DMS153 treated with DMSO at 0.1 percent for 48 hours (cell line): ENCODE data around the gene IFRD1.
A peak's percentile ranks its signal among the peaks of the same experiment; 100 is the strongest.

Experiments used
- DNase-seq: peaks from one replicate; lab custom pipeline; 2025; ENCODE audit not compliant: unreplicated experiment; lab: John Stamatoyannopoulos, UW

IFRD1 gene, protein sequence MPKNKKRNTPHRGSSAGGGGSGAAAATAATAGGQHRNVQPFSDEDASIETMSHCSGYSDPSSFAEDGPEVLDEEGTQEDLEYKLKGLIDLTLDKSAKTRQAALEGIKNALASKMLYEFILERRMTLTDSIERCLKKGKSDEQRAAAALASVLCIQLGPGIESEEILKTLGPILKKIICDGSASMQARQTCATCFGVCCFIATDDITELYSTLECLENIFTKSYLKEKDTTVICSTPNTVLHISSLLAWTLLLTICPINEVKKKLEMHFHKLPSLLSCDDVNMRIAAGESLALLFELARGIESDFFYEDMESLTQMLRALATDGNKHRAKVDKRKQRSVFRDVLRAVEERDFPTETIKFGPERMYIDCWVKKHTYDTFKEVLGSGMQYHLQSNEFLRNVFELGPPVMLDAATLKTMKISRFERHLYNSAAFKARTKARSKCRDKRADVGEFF

DNA sequence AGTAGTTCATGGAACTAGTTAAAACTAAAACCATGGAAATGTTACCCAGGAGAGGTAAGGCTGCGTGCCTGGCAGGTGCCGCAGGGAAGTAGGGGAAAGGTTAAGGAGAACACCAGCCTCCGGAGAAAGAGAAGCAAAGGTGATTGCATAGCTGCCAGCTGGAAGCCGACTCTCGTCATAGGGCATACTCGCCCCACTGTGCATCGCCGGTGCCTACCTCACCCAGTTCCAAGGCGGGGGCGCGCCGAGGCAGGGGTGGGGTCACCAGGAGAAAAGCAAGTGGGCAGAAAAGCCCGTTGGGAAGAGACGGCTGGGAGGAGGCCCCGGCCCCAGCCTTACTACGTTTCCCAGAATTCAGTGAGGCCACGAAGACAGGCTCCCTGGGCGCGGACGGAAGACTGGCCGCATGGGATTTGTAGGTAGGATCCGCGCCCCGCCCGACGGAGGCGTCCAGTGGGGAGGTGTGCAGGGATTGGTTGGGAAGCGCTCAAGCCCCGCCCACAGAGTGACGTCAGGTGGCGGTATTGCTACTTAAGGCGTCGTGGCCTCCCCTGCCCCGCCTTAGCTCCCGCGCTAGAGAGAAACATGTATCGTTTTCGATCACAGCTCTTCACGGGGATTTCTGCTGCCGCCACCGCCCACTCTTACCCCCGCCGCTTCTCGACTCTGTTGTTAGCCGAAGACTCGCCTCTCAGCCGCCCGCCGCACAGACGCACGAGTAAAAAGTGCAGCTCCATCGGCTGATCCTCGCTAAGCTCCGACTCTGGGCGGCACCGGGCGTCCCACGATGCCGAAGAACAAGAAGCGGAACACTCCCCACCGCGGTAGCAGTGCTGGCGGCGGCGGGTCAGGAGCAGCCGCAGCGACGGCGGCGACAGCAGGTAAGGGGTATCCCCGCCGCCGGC lies at the start of gene IFRD1:
TSS of gene IFRD1 (plus strand) at position 559 of the 905 bp plus-strand sequence. CDS start at position 788, 229 bp downstream.
- peak; percentile 89 for DNase-seq

DNA sequence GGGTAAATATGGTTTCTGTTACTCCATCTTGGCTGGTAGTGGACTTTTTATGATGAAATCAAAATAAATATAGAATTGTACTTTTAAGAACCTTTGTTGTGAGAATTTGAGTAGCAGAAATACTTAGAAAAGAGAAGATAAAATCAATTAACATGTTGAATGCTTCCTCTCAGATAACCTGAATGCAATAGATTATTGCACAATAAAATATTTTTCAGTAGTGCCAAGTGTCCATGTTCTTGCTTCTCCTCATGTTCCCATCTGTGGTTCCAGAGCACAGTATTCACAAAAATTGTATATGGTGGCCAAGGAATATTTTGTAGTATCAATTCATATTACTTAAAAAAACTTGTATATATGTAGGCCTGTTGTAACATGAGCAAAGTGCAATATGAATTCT lies 45.9 kb upstream of the IFRD1 start:
- DNase-seq = no peak

DNA sequence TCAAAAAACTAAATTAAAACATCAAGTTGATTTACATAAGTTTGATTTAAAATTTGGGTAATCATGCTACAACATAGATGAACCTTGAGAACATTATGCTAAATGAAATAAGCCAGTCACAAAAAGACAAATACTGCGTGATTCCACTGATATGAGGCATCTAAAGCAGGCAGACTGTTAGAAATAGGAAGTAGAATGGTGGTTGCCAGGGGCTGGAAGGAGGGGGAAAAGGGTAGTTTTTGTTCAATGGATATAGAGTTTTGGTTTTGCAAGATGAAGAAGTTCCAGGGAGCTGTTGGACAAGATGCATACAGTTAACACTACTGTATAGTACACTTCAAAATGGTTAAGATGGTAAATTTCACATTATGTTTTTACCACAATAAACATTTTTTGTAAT lies 45.0 kb upstream of the IFRD1 start:
- DNase-seq = no peak

DNA sequence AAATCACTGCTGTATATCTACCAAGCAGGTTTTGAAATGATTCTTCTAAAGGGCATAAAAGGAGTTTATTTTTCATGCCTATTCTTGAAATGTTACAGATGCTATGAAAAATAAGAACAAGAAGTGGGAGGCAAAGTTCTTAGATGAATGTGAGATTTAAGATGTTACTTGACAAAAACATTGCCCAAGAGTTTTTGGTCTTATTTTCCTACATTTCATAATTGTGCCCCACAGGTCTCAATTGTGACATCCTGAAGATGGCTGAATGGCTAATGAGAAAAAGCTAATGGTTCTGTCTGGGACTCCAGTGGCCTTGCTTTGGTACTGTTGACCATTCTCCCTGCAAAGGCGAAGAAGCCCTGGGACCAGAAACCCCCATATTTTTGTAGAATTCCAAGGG lies 43.0 kb upstream of the IFRD1 start:
- DNase-seq = no peak

DNA sequence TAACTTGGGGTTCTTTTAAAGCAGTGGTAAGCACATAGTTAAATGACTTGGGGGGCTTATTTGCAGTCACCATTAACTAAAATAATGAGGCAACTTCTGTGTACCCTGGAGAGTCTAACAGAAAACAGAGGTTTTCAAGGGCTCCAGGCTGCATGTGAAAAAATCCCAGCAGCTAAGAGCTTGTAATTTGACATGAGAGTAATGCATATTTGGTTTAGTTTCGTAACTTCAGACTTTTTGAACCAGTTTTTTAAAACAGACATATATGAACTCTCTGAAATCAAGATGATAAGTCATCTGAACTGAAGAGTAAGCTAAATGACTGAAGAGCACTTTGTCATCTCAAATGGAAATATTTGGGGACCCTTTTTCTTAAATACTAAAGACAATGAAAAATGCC lies 40.2 kb upstream of the IFRD1 start:
- no peak for DNase-seq

DNA sequence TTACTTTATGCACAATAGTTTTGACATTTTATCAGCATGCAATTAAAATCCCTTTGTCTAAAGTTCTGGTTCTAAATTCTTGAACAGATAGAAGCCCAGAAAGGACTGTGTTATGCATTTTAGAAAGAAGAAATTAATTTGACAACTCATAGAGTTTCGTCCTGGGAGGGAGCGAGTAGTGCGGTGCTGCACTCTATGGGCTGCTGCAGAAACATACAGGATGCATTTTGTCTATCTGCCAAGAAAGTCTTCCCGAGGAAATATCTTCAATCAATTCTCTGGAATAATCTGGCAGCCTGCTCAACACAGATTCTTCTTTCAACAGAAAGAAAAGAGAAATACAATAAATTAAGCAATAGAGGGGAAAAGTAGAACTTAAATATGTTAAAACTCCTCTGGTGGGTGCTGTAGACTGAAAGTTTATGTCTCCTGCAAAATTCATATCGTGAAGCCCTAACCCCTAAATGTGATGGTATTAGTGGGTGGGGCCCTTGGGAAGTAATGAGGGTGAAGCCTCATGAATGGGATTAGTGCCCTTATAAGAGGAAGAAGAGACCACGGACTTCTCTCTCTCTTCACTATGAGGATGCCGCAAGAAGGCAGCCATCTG lies 39.0 kb upstream of the IFRD1 start:
- DNase-seq = no peak

DNA sequence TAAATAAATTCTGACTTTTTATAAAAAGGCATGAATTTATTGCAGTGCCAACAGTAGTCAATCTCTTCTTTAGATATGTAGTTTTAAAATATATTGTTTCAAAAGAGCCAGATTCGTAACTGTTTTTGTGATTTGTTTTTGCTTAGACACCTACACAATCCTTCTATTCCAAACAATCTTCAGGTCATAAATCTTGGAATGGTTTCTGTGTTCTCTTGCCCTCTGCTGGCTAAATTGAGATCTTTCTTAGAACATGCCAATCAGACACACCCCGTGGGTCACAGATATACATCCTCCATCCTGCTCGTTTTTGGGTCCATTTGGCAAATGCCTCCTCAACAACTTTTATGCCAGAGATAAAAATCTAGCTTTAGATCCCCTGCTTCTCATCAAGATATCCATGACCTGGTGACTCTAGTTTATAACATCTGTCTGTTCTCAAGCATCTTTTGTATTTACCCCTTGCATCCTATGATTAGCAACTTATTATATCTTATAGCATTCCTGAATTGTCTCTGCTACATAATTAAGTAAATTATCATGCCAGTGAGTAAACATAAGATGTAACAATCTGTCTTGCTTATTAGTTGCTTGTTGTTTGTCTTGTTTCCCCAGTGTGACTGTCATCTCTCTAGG lies 35.3 kb upstream of the IFRD1 start:
- DNase-seq = peak; percentile 27

DNA sequence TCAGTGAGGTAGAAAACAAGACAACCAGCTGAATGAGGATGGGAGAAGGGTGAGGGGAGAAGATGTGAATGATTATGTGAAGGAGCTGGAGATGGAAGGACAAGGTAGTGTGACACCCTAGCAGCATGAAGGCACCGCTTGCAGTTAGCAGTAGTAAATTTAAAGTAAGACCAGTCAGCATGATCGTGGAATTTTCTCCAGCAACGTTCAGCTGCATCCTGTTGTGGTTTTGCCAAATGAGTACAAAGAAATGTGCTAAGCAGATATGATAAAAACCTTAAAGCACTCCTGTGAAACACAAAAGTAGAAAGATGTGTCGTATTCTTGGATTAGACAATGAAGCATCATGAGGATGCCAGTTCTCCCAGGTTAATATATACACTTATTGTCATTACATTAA lies 34.1 kb upstream of the IFRD1 start:
- DNase-seq = no peak

DNA sequence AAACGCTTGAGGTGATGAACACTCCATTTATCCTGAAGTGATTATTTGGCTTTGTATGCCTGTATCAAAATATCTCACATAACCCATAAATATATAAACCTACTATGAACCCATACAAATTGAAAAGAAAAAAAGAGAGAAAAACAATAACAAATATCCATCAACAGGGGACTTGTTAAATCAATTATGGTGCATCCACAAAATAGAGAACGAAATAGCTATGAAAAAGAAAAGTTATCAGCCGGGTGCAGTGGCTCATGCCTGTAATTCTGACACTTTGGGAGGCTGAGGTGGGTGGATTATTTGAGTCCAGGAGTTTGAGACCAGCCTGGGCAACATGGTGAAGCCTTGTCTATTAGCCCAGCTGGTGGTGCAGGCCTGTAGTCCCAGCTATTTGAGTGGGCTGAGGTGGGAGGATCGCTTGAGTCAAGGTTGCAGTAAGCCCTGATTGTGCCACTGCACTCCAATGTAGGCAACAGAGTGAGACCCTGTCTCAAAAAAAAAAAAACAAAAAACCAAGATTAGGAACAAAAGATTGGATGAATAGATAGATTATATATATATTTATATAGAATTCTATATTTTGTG lies 30.6 kb upstream of the IFRD1 start:
- DNase-seq = no peak

DNA sequence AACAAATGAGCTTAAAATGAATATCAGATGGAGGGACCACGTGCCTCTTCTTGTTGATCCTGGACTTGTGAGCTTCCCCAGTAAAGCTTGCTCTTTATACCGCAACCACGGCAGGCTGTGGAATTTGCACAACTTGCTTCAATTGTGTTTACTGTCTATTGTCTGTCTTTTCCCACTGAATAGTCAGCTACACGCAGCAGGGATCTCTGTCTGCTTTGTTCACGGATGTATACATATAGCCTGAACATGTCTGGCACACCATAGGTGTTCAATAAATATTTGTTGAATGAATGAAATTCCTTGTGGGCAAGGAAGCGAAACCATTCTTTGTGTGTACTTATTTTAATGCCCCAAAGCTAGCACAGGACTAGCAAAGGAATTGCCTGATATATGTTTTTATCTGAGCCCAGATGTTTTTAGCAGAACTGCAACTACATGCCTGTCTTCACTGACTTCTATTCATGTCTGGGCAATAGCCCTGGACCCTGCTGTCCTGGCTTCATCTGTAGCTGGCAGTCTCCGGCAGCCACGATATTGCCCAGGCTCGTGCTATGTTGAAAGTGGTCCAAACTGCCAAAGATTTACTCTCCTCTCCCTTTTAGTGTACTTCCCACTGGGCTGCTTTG lies 29.9 kb upstream of the IFRD1 start:
- no peak for DNase-seq

DNA sequence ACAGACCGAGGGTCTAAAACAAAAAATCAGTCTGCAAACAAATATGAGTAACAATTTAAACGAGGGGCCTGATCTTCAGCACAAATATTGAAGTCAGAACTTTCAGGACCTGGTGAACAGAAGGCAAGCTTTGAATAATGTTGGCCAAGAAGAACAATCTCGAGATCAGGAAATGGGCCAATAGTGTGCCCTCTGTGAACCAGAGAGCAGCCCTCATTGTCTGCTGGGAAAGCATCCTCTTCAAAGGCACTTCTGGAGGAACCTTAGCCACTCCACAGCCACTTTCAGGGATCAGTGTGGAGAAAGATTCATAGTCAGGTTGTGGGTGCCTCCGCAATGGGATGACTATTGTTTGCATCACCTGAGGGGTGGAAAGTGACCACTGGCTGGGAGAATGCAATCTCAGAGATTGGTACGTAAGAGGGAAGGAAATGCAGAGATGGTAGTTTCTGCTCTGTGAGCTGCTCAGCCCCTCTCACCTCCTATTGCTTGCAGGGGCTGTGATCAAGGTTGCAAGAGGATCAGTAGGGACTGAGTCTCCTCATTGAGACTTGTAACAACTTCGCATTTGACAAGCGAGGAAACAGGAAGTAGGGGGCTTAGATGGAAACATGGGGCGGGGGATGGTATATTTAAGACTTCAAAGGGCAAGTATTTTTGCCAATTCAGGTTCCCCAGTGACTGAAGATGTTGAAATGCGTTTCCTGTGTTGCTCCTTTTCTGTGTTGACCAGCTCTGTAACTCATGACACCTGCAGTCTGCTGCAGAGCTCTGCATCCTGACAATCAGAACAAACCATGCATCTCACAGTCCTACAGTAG lies 28.4 kb upstream of the IFRD1 start:
- DNase-seq = no peak

DNA sequence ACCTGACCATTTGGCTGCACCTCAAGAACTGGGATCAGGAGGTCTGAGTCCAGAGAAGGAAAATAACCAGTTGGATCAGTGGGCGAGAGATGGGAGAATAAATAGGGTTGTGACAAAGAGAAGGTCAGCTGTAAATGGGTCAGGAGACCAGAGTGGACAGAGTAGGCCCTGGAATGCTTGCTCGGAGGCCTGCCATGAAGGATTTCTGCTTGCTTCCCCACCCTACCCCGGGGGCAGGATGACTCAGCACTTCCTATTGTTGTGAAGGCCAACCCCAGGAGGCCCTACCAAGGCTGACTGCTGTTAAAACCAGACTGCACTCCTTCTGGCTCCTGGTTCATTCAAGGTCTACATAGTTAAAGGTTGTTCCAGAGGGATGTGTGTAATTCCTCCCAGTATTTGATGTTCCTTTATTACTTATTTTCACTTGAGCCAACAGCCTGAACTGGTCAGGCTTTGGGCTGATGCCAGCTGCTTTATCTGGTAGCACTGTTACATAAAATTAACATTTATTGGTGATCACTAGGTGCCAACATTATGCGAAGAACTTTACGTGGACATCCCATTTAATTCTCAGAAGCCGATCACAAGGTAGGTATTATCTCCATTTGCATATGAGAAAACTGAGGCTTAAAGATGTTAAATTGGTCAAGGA lies 27.3 kb upstream of the IFRD1 start:
- DNase-seq = no peak

DNA sequence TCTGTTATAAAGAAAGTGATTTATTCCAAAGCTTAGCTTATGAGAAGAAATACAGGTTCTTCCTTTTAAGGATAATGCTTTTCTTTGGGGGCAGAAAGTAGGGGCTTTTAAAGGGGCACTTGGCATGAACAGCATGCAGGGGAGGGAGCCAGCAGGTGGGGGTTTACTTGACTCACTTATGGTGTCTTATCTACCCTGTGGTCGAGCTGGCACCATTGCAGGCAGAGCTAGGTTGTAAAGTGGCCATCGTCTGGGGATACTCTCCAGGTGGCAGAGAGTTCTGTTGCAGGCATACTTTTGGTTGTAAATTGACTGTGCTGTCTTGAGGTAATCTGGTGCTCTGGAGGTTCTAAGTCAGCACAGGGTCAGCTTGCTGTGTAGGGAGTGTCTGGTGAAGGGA lies 26.3 kb upstream of the IFRD1 start:
- no peak for DNase-seq

DNA sequence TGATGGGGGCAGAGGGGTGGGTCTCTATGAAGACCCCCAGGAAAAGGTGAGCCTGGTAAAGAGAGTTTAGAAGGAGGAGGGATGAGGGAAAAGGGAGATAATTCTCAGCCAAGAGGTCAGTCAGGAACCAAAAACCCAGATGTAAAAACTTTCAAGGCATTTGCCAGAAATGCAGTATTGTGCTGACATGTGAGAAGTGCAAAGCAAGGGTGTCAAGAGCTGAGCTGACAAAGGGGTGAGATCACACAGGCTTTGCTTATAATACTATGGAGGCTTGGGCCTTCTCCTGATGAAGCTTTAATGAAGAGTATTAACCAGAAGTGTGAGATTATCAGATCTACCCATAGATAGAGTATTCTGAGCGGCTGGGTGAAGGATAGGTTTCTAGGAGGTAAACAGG lies 22.3 kb upstream of the IFRD1 start:
- no peak for DNase-seq

DNA sequence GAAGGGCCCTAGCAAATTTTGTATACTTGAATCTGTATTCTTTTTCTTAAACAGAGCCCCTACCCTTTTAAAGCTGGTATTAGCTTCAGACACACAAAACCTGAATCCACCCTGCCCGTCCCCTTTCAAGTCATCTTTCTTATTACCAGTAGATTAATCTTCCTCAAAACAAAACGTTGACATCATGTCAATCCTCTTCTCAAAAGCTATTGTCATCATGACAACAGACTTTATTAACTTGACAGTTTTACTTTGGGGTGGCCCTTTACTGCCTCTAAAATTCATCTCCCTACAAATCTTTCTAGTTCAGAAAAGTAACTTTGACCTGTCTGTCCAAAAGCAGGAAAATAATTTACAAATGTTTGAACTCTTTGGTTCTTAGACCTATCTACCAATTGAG lies 21.5 kb upstream of the IFRD1 start:
- DNase-seq = no peak

DNA sequence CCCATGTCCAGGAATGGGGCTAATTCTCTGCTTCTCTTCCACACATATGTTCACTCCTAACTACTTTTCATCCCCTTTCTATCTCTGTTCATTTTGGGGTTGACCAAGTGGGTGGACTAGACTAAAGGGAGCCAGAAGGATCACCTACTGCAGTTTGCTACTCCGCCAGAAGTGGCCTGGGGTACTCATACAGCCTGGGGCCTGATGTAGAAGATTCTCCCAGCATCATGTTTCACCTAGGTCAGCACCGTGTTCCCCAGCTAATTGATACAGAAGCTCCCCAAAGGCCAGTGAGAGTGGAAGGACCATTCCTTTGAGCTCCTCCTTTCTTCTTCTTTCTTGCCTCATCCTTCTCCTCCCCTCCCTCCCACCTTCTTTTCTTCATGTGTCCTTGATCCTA lies 19.6 kb upstream of the IFRD1 start:
- DNase-seq = no peak

DNA sequence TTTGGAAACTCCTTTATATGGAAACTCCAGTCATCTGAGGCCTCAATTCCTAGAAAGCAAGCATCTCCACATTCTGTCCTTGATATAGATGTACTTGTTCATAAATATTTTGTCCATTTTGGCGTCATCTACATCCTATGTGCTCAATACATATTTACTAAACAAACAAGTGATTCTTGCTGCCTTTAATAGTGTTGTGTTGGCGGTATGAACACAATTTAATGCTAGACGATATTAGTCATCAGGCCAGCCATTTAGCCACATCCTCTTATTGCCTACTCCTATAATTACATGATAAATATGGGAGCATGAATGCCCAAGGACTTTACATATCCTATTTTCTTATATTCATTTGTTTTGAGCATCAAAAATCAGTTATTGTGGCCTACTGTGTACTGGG lies 18.5 kb upstream of the IFRD1 start:
- no peak for DNase-seq

DNA sequence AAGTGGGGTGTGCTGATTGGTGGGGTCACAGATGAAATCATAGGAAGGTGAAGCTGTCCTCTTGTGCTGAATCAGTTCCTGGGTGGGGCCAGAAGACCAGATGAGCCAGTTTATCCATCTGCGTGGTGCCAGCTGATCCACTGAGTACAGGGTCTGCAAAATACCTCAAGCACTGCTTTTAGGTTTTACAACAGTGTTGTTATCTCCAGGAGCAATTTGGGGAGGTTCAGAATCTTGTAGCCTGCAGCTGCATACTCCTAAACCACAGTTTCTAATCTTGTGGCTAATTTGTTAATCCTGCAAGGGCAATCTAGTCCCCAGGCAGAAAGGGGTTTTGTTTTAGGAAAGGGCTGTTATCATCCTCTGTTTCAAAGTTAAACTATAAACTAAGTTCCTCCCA lies 17.0 kb upstream of the IFRD1 start:
- no peak for DNase-seq

DNA sequence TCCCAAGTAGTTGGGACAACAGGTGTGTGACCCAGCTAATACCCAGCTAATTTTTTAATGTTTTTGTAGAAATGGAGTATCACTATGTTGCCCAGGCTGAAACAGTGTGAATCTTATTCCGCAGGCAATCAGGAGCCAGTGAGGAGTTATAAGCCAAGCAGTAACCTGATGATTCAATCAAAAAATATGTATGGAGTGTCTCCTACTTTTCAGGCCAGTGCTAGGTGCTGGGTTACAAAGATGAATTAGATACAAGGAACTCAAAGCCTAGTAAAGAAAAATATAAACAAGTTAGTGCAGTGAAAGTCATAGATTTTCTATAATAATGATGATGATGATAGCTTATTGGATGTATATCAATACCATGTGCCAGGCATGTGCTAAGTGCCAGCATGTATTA lies 13.2 kb upstream of the IFRD1 start:
- DNase-seq = no peak
